Neural cell (in vitro differentiated cells): ENCODE data around the gene RERE.

Experiments
- EZH2 ChIP-seq: fragments of 200-600, 300-800 bp; shearing (Covaris generic), sonication (generic); IDR thresholded peaks from 2 replicates; pipeline ENCODE4 v1.6.1; 2014; ENCODE audit warnings: antibody characterized with exemption, low read length, borderline replicate concordance, mild to moderate bottlenecking; ENCODE audit not compliant: insufficient read depth, poor library complexity, severe bottlenecking
- POLR2AphosphoS5 ChIP-seq: IDR thresholded peaks from 2 replicates; pipeline ENCODE4 v1.6.1; 2012
- TF ChIP-seq, protein P1 (sequence below): fragments of 450-650 bp; IDR thresholded peaks from 2 replicates; pipeline ENCODE4 v1.5.1; 2014; ENCODE audit warnings: antibody characterized with exemption, mild to moderate bottlenecking, moderate library complexity; ENCODE audit not compliant: poor library complexity, severe bottlenecking
- TF ChIP-seq, protein P2 (sequence below): IDR thresholded peaks from 2 replicates; pipeline ENCODE4 v1.6.1; 2012; ENCODE audit warnings: borderline replicate concordance

DNA sequence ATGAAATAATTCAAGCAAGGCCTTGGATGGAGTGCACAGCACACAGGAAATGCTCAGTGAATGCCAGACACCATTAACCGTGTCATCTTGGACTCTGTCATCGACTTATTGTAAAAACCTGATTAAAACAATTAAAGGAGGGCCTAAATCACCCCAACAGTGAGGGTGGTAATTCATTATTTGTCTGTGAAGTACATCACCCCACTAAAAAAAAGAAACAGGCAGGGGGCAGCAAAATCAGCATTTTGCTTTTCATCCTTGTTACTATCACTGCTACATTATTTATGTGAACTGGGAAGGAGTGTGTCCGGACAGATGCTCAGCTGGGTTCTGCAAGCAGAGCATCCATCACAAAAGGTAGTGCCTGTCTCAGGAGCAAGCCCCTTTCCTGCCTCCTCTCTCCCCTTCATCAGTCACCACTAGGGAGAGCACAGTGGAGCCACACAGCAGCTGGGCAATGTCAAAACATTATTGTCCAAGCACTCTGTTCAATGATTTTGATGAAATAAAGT lies 98.5 kb downstream of the RERE start:
- TF ChIP-seq EZH2 = no peak
- TF ChIP-seq, protein P1, sequence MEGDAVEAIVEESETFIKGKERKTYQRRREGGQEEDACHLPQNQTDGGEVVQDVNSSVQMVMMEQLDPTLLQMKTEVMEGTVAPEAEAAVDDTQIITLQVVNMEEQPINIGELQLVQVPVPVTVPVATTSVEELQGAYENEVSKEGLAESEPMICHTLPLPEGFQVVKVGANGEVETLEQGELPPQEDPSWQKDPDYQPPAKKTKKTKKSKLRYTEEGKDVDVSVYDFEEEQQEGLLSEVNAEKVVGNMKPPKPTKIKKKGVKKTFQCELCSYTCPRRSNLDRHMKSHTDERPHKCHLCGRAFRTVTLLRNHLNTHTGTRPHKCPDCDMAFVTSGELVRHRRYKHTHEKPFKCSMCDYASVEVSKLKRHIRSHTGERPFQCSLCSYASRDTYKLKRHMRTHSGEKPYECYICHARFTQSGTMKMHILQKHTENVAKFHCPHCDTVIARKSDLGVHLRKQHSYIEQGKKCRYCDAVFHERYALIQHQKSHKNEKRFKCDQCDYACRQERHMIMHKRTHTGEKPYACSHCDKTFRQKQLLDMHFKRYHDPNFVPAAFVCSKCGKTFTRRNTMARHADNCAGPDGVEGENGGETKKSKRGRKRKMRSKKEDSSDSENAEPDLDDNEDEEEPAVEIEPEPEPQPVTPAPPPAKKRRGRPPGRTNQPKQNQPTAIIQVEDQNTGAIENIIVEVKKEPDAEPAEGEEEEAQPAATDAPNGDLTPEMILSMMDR = peak; percentile 55
- no peak for TF ChIP-seq POLR2AphosphoS5
- TF ChIP-seq, protein P2, sequence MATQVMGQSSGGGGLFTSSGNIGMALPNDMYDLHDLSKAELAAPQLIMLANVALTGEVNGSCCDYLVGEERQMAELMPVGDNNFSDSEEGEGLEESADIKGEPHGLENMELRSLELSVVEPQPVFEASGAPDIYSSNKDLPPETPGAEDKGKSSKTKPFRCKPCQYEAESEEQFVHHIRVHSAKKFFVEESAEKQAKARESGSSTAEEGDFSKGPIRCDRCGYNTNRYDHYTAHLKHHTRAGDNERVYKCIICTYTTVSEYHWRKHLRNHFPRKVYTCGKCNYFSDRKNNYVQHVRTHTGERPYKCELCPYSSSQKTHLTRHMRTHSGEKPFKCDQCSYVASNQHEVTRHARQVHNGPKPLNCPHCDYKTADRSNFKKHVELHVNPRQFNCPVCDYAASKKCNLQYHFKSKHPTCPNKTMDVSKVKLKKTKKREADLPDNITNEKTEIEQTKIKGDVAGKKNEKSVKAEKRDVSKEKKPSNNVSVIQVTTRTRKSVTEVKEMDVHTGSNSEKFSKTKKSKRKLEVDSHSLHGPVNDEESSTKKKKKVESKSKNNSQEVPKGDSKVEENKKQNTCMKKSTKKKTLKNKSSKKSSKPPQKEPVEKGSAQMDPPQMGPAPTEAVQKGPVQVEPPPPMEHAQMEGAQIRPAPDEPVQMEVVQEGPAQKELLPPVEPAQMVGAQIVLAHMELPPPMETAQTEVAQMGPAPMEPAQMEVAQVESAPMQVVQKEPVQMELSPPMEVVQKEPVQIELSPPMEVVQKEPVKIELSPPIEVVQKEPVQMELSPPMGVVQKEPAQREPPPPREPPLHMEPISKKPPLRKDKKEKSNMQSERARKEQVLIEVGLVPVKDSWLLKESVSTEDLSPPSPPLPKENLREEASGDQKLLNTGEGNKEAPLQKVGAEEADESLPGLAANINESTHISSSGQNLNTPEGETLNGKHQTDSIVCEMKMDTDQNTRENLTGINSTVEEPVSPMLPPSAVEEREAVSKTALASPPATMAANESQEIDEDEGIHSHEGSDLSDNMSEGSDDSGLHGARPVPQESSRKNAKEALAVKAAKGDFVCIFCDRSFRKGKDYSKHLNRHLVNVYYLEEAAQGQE = no peak
